Mesenchymal stem cell (in vitro differentiated cells and primary cell): ENCODE results near the gene MEF2C.

Experiments used
- DNase-seq: peaks from one replicate; pipeline ENCODE4 v3.0.0-alpha.2; 2013
- H2AFZ ChIP-seq: one replicate; pipeline ENCODE4 v1.6.1; 2013; ENCODE audit warnings: low read depth, mild to moderate bottlenecking, control low read depth, inconsistent platforms, low read length, moderate library complexity
- H2AK5ac ChIP-seq: 2 replicates; pipeline ENCODE4 v1.6.1; 2013; ENCODE audit warnings: low read length, moderate library complexity, mild to moderate bottlenecking, inconsistent platforms; ENCODE audit not compliant: severe bottlenecking
- H2BK120ac ChIP-seq: one replicate; pipeline ENCODE4 v1.6.1; 2013; ENCODE audit warnings: low read depth, mild to moderate bottlenecking, inconsistent platforms, low read length, moderate library complexity
- H2BK12ac ChIP-seq, 2 experiments: one replicate each; pipeline ENCODE4 v1.6.1; 2013; ENCODE audit warnings: inconsistent platforms in 2 of 2, low read length in 2 of 2, mild to moderate bottlenecking in 2 of 2, moderate library complexity in 2 of 2, control low read depth in 1 of 2
- H2BK15ac ChIP-seq: one replicate; pipeline ENCODE4 v1.6.1; 2013; ENCODE audit warnings: mild to moderate bottlenecking, low read depth, inconsistent platforms; ENCODE audit not compliant: poor library complexity, severe bottlenecking
- H2BK5ac ChIP-seq: 2 replicates; pipeline ENCODE4 v1.6.1; 2013; ENCODE audit warnings: low read depth, mild to moderate bottlenecking, low read length, control low read depth, inconsistent platforms; ENCODE audit not compliant: poor library complexity, severe bottlenecking
- H3K14ac ChIP-seq, 2 experiments: one replicate each; pipeline ENCODE4 v1.6.1; 2013; ENCODE audit warnings: inconsistent platforms in 2 of 2, low read length in 2 of 2, control low read depth in 1 of 2, mild to moderate bottlenecking in 1 of 2, moderate library complexity in 1 of 2
- H3K18ac ChIP-seq, 2 experiments: one replicate each; pipeline ENCODE4 v1.6.1; 2013; ENCODE audit warnings: inconsistent platforms in 2 of 2, low read length in 2 of 2, control low read depth in 1 of 2, low read depth in 1 of 2, mild to moderate bottlenecking in 1 of 2
- H3K23ac ChIP-seq, 2 experiments: one replicate each; pipeline ENCODE4 v1.6.1; 2013; ENCODE audit warnings: inconsistent platforms in 2 of 2, low read length in 2 of 2, mild to moderate bottlenecking in 2 of 2, moderate library complexity in 2 of 2, control low read depth in 1 of 2
- H3K27ac ChIP-seq: 2 replicates; pipeline ENCODE4 v1.5.1; 2013; ENCODE audit warnings: mild to moderate bottlenecking, moderate library complexity, low read length, control low read depth, inconsistent platforms; ENCODE audit not compliant: poor library complexity, severe bottlenecking
- H3K27me3 ChIP-seq, 2 experiments: 2 replicates each; pipeline versions ENCODE4 v1.6.1 to v1.7.0; 2013; ENCODE audit warnings: low read length in 2 of 2, mild to moderate bottlenecking in 2 of 2, moderate library complexity in 2 of 2, control low read depth in 1 of 2, inconsistent platforms in 1 of 2; ENCODE audit not compliant: control insufficient read depth in 1 of 2, insufficient read depth in 1 of 2
- H3K36me3 ChIP-seq, 2 experiments: 2 replicates each; pipeline versions ENCODE4 v1.6.1 to v1.7.0; 2013; ENCODE audit warnings: low read length in 2 of 2, control low read depth in 1 of 2, inconsistent platforms in 1 of 2, low read depth in 1 of 2, mild to moderate bottlenecking in 1 of 2; ENCODE audit not compliant: insufficient read depth in 2 of 2, control insufficient read depth in 1 of 2
- H3K4ac ChIP-seq, 2 experiments: one replicate each; pipeline ENCODE4 v1.6.1; 2013; ENCODE audit warnings: inconsistent platforms in 2 of 2, low read length in 2 of 2, mild to moderate bottlenecking in 2 of 2, moderate library complexity in 2 of 2, control low read depth in 1 of 2, low read depth in 1 of 2
- H3K4me1 ChIP-seq: 2 replicates; pipeline ENCODE4 v1.6.1; 2013; ENCODE audit warnings: low read depth, low read length, control low read depth; ENCODE audit not compliant: control insufficient read depth, insufficient read depth
- H3K4me2 ChIP-seq: 2 replicates; pipeline ENCODE4 v1.6.1; 2013; ENCODE audit warnings: low read length, mild to moderate bottlenecking, inconsistent platforms; ENCODE audit not compliant: poor library complexity, severe bottlenecking
- H3K4me3 ChIP-seq, 2 experiments: 2 replicates each; pipeline versions ENCODE4 v1.5.1 to v1.7.0; 2013; ENCODE audit warnings: low read length in 2 of 2, mild to moderate bottlenecking in 2 of 2, control low read depth in 1 of 2, low read depth in 1 of 2; ENCODE audit not compliant: insufficient read depth in 1 of 2
- H3K79me1 ChIP-seq: replicated peaks from 2 replicates; pipeline ENCODE4 v1.6.1; 2013; ENCODE audit warnings: mild to moderate bottlenecking, control low read depth, low read length, inconsistent platforms; ENCODE audit not compliant: poor library complexity, severe bottlenecking
- H3K9ac ChIP-seq: 2 replicates; pipeline ENCODE4 v1.7.0; 2013; ENCODE audit warnings: mild to moderate bottlenecking, low read length, moderate library complexity
- H3K9me3 ChIP-seq: 2 replicates; pipeline ENCODE4 v1.7.0; 2013; ENCODE audit warnings: mild to moderate bottlenecking, low read length; ENCODE audit not compliant: control insufficient read depth
- H4K8ac ChIP-seq: one replicate; pipeline ENCODE4 v1.6.1; 2013; ENCODE audit warnings: inconsistent platforms, mild to moderate bottlenecking, low read length, moderate library complexity
- H4K91ac ChIP-seq: one replicate; pipeline ENCODE4 v1.6.1; 2013; ENCODE audit warnings: mild to moderate bottlenecking, low read length, inconsistent platforms
- WGBS: methylation state at CpG from one replicate; pipeline ENCODE4 v1.1.7; 2013; ENCODE audit warnings: mixed read lengths; 5-methylcytosine and 5-hydroxymethylcytosine counted together

MEF2C gene

GRCh38 chr5:88872971-88873370, 10.0 kb downstream of the MEF2C start:
- H3K18ac ChIP-seq = no peak overlapping the region
- H3K36me3 ChIP-seq = no peaks in the 10 kb centered on the region
- H2BK5ac ChIP-seq = no peak overlapping the region
- H2AK5ac ChIP-seq = no peak overlapping the region
- H4K91ac ChIP-seq = no peak overlapping the region
- no peak overlapping the region for H2BK120ac ChIP-seq
- H3K4me3 ChIP-seq = no peak overlapping the region
- H3K23ac ChIP-seq = no peak overlapping the region
- H3K14ac ChIP-seq = no peak overlapping the region
- H3K4me2 ChIP-seq = no peak overlapping the region
- no peaks in the 10 kb centered on the region for H3K4me1 ChIP-seq
- H3K9ac ChIP-seq = no peak overlapping the region
- H3K4ac ChIP-seq = no peak overlapping the region
- H2BK12ac ChIP-seq = no peak overlapping the region
- no peak overlapping the region for H4K8ac ChIP-seq
- 95% methylated on average over 6 of the region's 6 CpGs for whole genome bisulfite sequencing
- DNase-seq = no peak
- no peak overlapping the region for H3K27ac ChIP-seq
- no peaks in the 10 kb centered on the region for H3K79me1 ChIP-seq
- H2BK15ac ChIP-seq = no peak overlapping the region
- H3K9me3 ChIP-seq = no peaks in the 10 kb centered on the region
- no peaks in the 10 kb centered on the region for H3K27me3 ChIP-seq
- no peak overlapping the region for H2AFZ ChIP-seq

GRCh38 chr5:88870285-88870684, 12.7 kb downstream of the MEF2C start:
- Histone ChIP-seq H2AK5ac (no peak overlapping the region), H3K27ac (no peak overlapping the region), H3K27me3 (no peaks in the 10 kb centered on the region), H3K23ac (no peak overlapping the region), H2BK120ac (no peak overlapping the region), H3K79me1 (no peaks in the 10 kb centered on the region), H4K8ac (no peak overlapping the region), H3K36me3 (no peaks in the 10 kb centered on the region), H2BK15ac (no peak overlapping the region), H3K4ac (no peak overlapping the region), H2BK5ac (no peak overlapping the region), H2BK12ac (no peak overlapping the region), H3K4me3 (no peak overlapping the region), H4K91ac (no peak overlapping the region), H3K9ac (no peak overlapping the region), H3K14ac (no peak overlapping the region), H3K4me1 (no peaks in the 10 kb centered on the region), H3K18ac (no peak overlapping the region), H3K9me3 (no peaks in the 10 kb centered on the region), H2AFZ (no peak overlapping the region), H3K4me2 (no peak overlapping the region)
- 81% methylated on average over 2 of the region's 2 CpGs for WGBS
- DNase-seq = no peak

DNA sequence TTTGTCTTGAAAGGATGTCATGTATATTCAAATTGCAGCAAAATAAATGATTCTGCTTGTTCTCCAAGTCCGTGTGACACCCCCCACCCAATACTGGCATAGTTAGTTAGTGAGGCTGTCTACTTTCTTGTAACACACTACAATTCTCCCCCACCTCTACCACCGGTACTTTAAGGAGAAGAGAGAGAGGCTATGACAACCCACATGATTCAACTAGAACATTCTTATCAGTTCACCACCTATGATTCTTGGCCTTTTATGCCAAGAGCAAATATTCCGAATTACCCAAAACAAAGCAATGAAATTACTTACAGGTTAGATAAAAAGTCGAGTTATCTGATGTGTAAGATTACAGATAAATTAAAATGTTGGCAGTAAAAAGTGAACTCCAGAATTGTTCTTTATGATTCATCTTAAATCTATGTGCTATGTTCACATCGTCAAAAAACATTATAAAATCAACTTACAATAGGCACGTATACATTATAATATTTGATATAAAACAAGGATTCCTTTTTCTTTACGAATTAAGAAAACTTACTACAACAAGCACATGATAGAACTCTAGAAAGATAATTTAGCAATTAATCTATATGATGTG, 14.4 kb downstream of the MEF2C start:
- Histone ChIP-seq H2BK5ac (no peak overlapping the region), H3K79me1 (no peaks in the 10 kb centered on the region), H3K4me1 (no peaks in the 10 kb centered on the region), H3K4me2 (no peak overlapping the region), H3K9ac (no peak overlapping the region), H2BK12ac (no peak overlapping the region), H3K9me3 (no peaks in the 10 kb centered on the region), H4K91ac (no peak overlapping the region), H3K27me3 (no peaks in the 10 kb centered on the region), H3K14ac (no peak overlapping the region), H3K27ac (no peak overlapping the region), H3K18ac (no peak overlapping the region), H2BK120ac (no peak overlapping the region), H3K23ac (no peak overlapping the region), H2BK15ac (no peak overlapping the region), H3K4me3 (no peak overlapping the region), H4K8ac (no peak overlapping the region), H3K4ac (no peak overlapping the region), H2AK5ac (no peak overlapping the region), H3K36me3 (no peaks in the 10 kb centered on the region), H2AFZ (no peak overlapping the region)
- no peak for DNase-seq
- WGBS = 79% methylated on average over 2 of the region's 7 CpGs

DNA sequence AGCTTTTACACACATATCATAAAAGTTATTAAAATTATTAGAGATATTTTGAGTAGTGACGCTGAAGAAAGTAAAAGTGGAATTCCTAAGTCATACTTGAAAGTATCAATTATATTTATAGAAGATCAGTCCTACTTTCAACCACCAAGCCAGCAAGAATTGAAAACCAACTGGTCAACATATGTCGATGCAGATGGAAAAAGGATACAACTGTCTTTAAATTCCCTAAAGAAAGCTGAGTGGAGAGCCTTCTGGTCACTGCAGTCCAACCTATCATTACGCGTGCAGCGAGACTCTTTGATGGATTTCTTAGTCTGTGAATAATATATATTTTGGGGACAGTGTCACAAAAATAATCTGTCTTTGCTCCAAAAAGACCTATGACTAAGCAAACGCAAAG, 15.3 kb downstream of the MEF2C start:
- no peak for DNase-seq
- 86% methylated on average over 2 of the region's 6 CpGs for WGBS

More for the DNA sequence above, 15.3 kb downstream of the MEF2C start:
- H2BK5ac ChIP-seq = no peak overlapping the region
- H3K9ac ChIP-seq = no peak overlapping the region
- no peaks in the 10 kb centered on the region for H3K9me3 ChIP-seq
- no peak overlapping the region for H3K23ac ChIP-seq
- no peak overlapping the region for H3K4me2 ChIP-seq
- H3K27me3 ChIP-seq = no peaks in the 10 kb centered on the region
- no peaks in the 10 kb centered on the region for H3K4me1 ChIP-seq
- no peak overlapping the region for H4K91ac ChIP-seq
- no peak overlapping the region for H2BK12ac ChIP-seq
- no peak overlapping the region for H3K18ac ChIP-seq
- H3K27ac ChIP-seq = no peak overlapping the region
- H3K4me3 ChIP-seq = no peak overlapping the region
- H3K36me3 ChIP-seq = no peaks in the 10 kb centered on the region
- H3K14ac ChIP-seq = no peak overlapping the region
- H3K4ac ChIP-seq = no peak overlapping the region
- no peak overlapping the region for H2BK120ac ChIP-seq
- H2AFZ ChIP-seq = no peak overlapping the region
- no peak overlapping the region for H2BK15ac ChIP-seq
- H3K79me1 ChIP-seq = no peaks in the 10 kb centered on the region
- H2AK5ac ChIP-seq = no peak overlapping the region
- no peak overlapping the region for H4K8ac ChIP-seq
